NCI-H2227 (cell line): ENCODE data around the gene LRRC39.
A peak's percentile ranks its signal among the peaks of the same experiment; 100 is the strongest.
"Not testable (repeated sequence)": the region's sequence is repeated elsewhere in the genome, so short reads cannot be mapped to it uniquely, and the experiment has no call there.

ENCODE experiments used
- DNase-seq: peaks from one replicate; lab custom pipeline; 2025; ENCODE audit not compliant: unreplicated experiment; lab: John Stamatoyannopoulos, UW

LRRC39 gene

DNA sequence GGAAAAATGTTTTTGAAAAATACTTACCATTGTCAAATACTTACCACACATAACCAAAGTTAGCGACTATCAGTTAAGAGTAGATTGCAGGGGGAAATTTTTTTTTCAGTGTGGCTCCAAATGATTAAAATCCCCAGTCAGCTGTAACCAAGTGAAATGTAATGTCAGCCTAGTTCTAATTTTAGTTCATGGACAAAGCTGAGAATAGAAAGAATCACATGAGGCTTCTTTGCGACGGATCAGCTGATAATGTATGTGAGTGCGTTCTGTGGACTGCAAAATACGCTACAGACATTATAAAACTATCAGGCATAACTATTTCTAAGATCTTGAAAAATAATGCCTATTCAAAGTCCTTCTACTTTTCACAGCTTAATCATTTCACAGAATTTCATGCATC is at the start of gene LRRC39:
Gene LRRC39 (minus strand): TSS at position 166 of the 400 bp plus-strand sequence. CDS start 9,740 bp downstream, outside the sequence.
- DNase-seq: no peak

DNA sequence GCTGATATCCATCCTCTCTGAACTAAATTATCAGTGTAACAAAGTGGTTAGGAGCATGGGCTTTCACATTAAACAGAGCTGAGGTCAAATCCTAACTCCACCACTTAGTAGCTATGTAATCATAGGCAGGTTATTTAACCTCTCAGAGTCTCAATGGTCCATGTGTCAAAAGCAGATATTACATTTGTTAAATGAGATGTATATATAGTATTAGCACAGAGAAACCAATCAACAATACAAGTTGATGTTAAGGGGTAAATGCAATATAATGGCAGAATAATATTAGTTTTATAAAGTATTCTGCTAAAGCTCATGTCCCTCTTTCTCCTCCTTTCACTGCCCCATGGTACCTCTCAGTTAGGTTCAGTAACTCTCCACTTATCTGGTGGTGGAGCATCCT is 44.4 kb upstream of the LRRC39 start:
- no peak for DNase-seq

DNA sequence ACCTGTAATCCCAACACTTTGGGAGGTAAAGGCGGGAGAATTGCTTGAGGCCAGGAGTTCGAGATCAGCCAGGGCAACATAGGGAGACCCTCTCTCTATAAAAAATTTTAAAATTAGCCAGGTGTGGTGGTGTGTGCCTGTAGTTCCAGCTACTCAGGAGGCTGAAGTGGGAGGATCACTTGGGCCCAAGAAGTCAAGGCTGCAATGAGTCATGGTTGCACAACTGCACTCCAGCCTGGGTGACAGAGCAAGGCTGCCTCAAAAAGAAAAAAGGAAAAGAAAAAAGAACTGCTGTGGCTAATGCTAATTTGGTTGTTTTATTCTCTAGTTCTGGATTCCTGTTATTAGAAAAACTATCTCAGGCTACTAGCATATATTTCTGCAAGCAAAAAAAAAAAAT is 41.8 kb upstream of the LRRC39 start:
- DNase-seq: no peak

DNA sequence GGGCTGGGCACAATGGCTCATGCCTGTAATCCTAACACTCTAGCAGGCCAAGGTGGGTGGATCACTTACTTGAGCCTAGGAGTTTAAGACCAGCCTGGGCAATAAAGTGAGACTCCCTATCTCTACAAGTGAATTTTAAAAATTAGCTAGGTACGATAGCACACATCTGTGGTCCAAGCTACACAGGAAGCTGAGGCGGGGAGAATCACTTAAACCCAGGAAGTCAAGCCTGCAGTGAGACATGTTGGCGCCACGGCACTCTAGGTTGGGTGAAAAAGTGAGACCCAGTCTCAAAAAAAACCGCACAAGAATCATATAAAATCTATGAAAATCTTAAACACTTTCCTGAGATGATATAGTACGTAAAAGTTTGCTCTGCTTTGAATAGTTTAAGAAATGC is 41.4 kb upstream of the LRRC39 start:
- no peak for DNase-seq

DNA sequence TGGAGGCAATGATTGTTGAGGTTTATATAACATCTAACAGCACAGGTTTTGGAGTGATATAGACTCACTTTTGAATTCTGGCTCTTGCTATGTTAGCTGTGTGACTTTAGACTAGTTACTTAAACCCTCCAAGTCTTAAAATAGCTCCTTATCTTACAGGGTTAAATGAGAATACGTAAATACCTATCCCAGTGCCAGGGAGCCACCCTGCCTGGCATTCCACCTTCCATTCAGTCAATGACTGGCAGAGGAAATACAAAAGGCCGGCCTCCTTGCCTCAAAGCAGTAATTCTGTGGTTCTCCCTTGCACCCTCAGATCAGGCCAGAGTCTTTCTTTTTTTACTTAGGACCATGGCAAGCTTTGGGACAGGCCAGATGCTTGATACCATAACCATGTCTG is 39.8 kb upstream of the LRRC39 start:
- no peak for DNase-seq

DNA sequence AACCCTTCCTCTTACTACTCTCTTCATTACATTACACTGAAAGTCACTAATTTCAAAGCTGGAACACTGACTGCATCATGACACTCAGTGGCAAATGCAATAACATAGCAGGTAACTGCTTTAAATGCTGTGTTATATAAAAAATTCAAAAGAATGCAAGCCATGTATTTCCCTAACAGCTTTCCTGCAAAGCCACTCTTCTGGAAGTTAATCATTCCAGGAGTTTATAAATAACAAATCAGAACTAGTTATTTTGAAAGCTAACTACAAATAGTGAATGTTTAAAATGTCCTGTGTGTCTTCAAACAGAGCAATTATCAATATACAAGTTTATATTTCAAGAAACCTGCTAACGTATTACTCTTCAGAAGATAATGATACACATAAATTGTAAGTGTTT is 37.0 kb upstream of the LRRC39 start:
- no peak for DNase-seq

DNA sequence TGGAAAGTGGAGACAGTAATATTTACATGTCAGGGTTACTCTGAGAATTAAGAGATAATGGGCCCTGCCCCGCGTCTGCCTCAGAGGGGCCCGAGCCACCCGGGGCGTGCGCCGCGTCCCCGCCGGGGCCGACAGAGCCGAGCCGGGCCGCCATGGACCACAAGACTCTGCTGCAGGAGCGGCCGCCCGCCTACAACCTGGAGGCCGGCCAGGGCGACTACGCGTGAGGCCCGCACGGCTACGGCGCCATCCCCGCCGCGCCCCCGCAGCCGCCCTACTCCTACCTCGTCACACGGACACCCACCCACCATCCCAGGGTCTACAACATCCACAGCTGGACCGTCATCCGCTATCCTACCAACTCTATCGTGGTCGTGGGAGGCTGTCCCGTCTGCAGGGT is 35.1 kb upstream of the LRRC39 start:
- DNase-seq: no peak

DNA sequence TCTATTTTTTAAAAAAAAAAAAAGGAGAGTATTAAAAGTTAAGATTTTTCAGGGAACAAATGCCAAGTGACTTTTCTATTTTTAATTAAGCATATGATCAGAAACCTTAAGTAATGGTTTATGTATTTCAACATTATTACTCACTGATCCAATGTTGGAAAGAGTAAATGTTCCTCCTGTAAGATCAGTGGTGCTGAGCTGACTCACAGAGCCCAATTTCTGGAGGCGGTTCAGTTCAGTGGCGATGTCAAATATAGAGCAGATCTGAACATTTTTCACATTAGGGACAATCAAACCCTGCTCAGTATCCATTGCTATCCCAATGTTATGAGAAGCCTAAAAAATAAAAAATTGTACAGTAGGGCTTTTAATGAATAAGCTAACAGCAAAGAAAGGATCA is 28.2 kb upstream of the LRRC39 start:
- DNase-seq: no peak

DNA sequence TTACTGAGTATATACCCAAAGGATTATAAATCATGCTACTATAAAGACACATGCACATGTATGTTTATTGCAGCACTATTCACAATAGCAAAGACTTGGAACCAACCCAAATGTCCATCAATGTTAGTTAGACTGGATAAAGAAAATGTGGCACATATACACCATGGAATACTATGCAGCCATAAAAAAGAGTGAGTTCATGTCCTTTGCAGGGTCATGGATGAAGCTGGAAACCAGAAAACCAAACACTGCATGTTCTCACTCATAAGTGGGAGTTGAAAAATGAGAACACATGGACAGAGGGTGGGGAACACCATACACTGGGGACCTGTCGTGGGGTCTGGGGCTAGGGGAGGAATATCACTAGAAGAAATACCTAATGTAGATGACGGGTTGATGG is 27.5 kb upstream of the LRRC39 start:
- not testable (repeated sequence) for DNase-seq

DNA sequence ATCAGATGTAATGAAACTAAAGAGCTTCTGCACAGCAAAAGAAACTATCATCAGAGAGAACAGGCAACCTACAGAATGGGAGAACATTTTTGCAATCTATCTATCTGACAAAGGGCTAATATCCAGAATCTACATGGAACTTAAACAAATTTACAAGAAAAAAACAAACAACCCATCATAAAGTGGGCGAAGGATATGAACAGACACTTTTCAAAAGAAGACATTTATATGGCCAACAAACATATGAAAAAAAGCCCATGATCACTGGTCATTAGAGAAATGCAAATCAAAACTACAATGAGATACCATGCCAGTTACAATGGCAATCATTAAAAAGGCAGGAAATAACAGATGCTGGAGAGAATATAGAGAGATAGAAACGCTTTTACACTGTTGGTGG is 27.0 kb upstream of the LRRC39 start:
- DNase-seq: not testable (repeated sequence)

DNA sequence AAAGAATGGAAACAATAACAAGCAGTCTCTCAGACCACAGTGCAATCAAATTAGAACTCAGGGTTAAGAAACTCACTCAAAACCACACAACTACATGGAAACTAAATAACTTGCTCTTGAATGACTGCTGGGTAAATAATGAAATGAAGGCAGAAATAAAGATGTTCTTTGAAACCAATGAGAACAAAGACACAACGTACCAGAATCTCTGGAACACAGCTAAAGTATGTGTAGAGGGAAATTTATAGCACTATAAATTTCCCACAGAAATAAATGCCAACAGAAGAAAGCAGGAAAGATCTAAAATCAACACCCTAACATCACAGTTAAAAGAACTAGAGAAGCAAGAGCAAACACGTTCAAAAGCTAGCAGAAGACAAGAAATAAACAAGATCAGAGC is 24.6 kb upstream of the LRRC39 start:
- not testable (repeated sequence) for DNase-seq

DNA sequence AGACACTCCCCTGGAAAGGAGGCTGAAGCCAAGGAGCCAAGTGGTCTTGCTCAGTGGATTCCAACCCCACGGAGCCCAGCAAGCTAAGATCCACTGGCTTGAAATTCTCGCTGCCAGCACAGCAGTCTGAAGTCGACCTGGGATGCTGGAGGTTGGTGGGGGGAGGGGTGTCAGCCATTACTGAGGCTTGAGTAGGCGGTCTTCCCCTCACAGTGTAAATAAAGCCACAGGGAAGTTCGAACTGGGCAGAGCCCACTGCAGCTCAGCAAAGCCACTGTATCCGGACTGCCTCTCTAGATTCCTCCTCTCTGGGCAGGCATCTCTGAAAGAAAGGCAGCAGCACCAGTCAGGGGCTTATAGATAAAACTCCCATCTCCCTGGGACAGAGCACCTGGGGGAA is 22.0 kb upstream of the LRRC39 start:
- DNase-seq: peak; percentile 38

DNA sequence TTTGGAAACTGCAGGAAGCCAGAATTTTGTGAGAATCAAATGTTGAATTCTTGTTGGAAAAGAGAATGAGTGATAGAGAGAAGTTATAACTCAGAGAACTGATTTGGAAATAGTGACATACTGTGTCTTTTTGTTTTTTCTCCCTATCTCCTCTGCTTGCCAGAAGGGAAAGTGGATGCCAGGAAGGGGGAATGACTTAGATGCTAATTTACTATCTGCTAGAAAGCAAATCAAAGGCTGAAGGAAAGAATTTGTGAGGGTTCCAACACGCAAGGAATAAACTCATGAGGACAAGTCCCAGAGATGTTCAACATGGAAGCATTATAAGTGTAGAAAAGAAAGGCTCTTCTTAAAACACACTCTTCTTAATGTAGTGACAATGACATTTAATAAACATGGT is 20.5 kb upstream of the LRRC39 start:
- DNase-seq: no peak

DNA sequence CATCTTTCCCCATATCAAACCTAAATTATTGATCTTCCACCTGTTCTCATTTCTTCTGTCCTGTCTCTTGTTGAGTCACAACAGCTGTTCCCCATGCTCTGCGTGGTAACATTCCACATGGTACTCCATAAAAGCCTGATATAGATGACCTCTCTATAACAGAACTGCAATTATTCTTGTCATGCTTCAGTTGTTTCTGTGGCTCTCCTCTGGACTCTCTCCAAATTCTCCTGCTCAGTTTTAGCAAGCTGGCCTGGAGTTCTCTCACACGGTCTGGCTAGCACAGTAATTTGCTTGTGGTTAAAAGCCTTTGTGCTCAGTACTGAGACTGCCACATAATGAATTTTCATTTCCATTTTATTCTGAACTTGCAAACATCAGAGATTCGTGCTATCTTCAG is 10.6 kb upstream of the LRRC39 start:
- peak; percentile 71 for DNase-seq

DNA sequence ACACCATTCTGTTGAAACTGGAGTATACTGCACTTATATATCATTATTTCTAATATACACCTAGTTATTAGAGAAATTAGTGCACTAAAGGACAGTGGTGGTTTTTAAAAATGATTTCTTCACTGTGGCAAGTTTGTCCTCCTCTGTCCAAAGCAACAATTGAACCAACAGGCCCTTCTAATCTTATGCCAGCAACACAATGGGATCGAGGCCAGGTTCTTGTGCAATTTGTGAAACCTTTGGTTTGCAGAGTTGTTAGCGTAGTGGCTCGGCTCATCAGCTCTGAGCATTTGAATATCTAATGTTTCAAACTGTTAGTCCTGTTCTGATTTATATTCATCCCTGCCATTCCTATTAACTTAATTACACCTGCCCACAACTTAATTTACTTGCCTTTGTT is 9.9 kb upstream of the LRRC39 start:
- no peak for DNase-seq

DNA sequence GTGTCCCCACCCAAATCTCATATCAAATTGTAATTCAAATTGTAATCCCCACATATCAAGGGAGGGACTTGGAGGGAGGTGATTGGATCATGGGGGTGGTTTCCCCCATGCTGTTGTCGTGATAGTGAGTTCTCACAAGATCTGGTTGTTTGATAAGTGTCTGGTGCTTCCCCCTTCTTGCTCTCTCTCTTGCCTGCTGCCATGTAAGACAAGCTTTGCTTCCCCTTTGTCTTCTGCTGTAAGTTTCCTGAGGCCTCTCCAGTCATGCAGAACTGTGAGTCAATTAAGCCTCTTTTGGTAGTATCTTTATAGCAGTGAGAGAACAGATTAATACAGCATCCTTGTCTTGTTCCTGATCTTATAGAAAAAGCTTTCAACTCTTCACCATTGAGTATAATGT is 6.5 kb upstream of the LRRC39 start:
- no peak for DNase-seq

DNA sequence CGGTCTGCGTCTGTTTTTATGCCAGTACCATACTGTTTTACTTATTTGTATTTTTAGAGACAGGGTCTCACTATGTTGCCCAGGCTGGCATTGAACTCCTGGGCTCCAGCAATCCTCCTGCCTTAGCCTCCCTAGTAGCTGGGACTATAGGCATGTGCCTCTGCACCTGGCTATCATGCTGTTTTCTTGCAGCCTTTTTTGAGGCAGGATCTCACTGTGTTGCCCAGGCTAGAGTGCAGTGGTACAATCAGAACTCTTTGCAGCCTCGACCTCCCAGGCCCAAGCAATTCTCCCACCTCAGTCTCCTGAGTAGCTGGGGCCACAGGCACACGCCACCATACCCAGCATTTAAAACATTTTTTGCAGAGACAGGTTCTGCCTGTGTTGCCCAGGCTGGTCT is 5.3 kb upstream of the LRRC39 start:
- no peak for DNase-seq

DNA sequence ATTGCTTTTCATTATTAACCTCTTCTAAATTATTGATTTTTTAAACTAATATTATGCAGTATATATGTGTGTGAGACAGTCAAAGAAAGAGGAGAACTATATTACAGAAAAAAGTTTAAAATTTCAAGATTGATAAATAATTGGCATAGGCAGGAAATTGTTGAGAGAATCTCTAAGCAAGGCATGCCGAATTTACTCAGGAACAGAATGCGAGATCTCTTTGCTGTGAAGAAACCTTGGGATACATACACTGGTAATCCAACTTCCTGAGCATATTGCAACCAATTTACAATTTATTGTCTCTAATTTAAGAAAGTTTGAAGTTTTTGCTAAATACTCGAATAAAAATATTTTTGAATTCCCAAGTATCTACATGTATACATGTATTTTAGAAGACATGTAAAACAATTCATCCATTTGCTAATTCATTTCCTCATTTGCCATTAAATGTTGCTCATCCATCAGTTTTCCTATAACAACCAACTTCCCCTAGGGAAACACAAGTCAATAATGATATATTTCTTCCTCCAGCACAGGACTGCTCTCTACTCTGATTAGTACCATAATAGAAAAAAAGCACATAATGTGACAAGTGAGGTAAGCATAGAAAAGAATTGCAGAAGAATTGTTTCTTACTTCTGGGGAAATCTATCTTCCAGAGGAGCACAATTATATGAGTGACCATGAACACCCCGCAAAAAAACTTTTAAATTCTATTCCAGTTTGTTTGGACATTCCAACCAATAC is 588 bp downstream of the LRRC39 start:
- no peak for DNase-seq

DNA sequence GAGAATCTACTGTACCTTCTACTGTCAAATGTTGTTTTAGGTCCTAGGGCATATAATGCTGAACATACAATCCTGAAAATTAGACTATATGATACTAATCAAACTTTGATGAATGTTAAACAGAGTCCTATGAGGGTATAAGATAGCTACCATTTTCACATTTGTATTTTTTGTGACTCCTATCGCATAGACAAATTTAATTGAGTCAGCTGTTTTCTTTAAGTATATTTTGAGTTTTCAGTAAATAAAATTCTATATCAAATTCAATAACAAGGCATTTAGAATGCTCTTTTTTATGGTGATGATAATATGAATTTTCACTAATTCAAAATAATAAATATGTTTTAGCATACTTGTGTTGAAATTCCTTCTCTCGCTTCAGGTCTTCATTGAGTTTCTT is 10.0 kb downstream of the LRRC39 start:
- DNase-seq: no peak

DNA sequence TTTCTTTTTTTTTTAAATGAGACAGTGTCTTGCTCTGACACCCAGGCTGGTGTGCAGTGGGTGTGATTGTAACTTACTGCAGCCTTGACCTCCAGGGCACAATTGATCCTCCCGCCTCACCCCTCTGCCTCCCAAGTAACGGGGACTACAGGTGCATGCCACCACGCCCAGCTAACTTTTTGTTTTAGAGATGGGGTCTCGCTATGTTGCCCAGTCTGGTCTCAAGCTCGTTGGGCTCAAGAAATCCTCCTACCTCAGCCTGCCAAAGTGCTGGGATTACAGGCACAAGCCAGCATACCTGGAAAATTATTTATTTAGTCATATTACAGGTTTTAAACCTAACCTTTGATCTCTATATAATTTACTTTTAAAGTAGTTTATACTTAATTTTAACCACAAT is 13.4 kb downstream of the LRRC39 start:
- DNase-seq: no peak

DNA sequence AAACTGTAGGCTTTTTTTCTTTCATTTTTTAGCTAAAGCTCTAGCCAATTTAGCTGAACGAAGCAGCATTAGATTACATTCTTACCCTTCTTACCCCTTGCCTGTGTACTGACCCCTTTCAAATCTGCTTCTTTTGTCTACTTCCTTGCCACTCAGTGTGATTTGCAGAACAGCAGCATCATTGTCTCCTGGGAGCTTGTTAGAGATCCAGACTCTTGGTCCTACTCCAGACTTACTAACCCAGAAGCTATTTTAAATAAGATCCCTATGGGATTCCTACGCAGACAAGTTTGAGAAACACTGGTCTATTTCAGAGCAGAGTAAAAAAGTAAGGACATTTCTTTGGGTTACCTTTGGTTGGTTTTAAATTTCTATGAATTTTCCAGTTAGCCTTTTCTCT is 13.8 kb downstream of the LRRC39 start:
- no peak for DNase-seq

DNA sequence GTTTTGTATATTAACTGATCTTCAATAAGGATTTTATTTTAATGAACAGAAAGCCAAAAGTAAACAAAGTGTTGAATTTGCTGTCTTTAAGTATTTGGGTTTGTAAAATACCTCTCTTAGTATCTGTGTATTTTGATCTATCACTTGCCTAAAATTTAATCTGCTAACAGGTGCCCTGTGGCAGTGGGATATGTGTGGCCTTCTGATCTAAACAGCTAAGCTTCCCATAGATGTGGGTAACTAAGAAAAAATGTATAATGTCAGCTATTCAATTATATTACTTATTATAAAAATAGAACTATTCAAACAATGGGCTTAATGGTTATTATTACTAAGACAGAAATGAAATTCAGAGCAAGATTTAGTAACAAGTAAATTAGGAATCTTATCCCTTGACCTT is 15.2 kb downstream of the LRRC39 start:
- DNase-seq: no peak

DNA sequence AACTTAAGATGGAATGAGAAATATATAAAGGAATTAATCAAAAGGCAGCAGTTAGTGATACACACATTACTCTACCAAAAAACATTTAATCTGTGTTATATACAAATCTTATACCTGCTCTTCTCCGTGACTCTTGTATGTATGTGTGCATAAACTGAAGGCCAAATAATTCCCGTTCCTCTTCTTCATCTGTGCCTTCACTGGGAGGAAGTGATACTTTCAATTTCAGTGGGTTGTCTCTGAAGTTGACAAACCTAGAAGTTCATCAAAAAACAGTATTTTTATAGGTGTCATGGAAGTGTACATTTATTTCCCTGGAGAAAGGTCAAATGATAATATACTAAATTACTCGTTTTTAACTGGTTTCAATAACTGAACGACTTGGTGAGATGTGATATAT is 25.8 kb downstream of the LRRC39 start:
- DNase-seq: no peak
